SHP77 treated with DMSO at 0.1 percent for 48 hours (cell line): ENCODE data around the gene HMGCS1.
"Not testable (repeated sequence)": the region's sequence is repeated elsewhere in the genome, so short reads cannot be mapped to it uniquely, and the experiment has no call there.

Experiments
- DNase-seq: peaks from one replicate; lab custom pipeline; 2025; lab: John Stamatoyannopoulos, UW

HMGCS1 gene

GRCh38 chr5:43312076-43312661 is 1.0 kb downstream of the HMGCS1 start:
- DNase-seq, result no peak

DNA sequence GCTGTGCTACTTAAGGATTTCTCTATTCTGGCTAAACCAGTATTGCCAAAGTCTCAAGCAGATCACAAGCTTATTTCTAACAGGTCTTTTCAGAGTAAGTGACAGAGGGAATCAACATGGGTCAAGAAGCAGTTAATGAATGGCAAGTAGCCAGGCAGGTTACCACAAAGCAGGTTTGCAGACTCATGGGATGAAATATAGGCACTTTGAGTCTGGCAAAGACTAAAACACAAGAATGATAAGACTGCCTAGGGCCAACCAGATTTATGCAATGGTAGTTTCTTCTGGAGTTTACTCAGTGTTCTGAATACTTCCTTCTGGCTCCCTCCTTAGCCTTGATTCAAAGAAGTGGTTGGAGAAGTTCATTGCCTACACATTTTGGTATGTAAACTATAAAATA is 3.6 kb downstream of the HMGCS1 start:
- no peak for DNase-seq

- no peak for DNase-seq
Observed at GRCh38 chr5:43309122-43309521, 4.1 kb downstream of the HMGCS1 start.

DNA sequence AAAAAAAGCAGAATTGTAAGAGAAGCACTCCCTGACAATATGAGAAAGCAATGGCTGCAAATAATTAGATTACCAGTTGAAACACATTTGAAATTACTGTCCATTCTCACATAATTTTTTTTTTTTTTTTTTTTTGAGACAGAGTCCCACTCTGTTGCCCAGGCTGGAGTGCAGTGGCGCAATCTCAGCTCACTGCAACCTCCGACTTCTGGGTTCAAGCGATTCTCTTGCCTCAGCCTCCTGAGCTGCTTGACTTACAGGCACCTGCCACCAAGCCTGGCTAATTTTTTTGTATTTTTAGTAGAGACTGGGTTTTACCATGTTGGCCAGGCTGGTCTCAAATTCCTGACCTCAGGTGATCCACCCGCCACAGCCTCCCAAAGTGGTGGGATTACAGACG is 6.3 kb downstream of the HMGCS1 start:
- DNase-seq, result not testable (repeated sequence)

DNA sequence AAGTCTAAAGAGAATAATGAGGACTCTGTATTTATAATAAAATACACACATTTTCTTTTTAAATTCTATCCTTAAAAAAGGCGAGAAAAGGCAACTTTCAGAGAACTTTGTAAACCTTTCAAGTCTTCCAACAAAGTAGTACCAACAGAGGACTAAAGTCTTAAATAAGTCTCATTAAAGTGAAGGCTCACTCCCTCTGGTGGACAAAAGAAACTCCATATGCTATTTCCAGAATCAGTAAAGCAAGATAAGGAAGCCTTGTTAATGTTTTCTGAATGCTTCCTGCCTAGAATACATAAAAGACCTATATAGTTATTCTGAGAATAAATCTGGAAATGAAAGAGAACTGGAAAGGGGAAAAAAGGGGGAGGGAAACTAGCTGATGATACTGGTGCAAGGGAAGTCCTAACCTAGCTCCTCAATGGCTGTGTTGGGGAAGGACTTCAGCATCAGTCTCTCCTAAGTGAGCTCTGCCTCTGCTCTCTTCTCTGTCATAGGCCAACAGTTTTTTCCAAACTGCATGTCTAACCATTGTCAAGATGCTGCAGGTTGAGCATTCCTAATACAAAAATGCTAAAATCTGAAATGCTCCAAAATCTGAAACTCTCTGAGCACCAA is 7.2 kb downstream of the HMGCS1 start:
- DNase-seq, result peak; percentile 60

DNA sequence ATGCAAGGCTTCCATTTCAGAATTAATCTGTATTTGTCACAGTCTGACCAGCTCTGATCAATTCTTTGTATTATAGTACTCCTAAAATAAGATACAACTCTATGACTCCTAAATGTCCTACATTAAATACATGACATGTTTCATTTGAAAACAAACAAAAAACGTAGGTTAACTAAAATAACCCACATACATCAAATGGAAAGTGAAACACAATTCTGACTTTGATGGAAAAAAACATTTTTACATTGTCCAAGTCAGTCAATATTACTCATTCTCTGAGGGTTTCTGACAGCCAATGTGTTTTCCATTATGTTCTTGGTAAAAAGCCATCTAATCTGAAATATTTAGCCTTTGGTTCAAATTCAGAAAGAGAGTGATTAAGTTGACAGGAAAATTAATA is 8.7 kb downstream of the HMGCS1 start:
- no peak for DNase-seq

DNA sequence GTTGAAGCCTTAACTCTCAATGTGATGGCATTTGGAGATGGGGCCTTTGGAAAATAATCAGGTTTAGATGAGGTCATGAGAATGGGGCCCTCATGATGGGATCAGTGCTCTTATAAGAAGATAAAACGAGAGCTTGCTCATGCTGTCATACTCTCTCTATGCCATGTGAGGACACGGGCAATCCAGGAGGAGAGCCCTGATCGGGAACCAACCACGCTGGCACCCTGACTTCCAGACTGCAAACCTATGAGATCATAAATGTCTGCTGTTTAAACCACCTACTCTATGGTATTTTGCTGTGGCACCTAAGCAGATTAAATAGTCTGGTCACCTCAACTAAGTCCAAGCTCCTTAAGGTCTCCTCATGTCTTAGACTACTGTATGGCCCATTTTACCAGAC is 10.0 kb downstream of the HMGCS1 start:
- no peak for DNase-seq

GRCh38 chr5:43302481-43302880 is 10.7 kb downstream of the HMGCS1 start:
- DNase-seq, result no peak

DNA sequence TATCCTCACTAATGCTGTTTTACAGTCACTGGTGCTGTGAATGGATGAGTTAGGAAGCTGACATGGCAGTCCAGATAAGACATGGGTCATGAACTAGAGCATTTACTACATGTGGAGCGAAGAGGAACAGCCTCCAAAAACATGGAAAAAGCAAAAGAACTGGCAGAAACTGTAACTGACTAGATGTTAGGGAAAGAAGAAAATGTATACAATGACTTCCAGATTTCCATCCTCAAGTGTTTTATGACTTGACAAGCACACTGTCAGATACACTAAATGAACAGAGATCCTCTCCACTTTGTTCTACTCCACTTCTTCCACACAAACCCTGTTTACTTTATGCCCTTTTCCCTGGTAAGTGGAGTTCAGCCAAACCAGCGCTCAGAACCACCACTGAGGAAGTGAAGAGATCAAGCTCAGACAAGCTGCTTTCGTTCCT is 11.5 kb downstream of the HMGCS1 start:
- no peak for DNase-seq

- no peak for DNase-seq
Observed at GRCh38 chr5:43300112-43300511, 13.1 kb downstream of the HMGCS1 start.

DNA sequence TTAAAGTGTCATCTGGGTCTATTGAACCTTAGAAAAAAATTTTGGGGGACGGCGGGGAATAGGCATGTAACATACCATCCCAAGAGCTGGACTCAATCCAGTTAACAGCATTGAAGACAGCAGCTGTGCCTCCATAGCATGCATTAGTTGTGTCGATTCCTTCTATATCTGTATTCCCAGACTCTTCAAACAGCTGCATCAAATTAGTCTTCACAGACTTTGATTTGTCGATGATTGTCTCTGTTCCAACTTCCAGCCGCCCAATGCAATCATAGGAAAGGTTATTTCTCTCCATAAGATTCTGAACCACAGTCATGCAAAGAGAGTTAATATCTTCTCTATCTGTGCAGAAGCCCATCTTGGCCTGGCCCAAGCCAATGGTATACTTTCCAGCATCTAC is 14.8 kb downstream of the HMGCS1 start:
- DNase-seq, result no peak

DNA sequence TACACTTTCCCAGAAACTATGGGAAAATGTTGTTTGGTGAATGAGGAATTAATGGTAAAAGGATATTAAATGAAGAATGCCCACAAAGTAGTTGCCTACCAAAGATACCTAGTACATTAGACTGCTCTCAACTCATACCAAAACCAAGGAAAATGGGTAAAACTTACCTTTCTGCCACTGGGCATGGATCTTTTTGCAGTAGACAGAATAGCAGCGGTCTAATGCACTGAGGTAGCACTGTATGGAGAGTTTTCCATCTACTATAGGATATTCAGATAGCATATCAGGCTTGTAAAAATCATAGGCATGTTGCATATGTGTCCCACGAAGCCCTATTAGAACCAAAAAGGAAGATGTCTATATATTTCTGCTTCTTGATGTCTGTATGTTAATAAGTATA is 16.4 kb downstream of the HMGCS1 start:
- DNase-seq, result no peak

GRCh38 chr5:43295202-43295601 is 18.0 kb downstream of the HMGCS1 start:
- DNase-seq, result no peak

GRCh38 chr5:43294226-43294625 is 19.0 kb downstream of the HMGCS1 start:
- no peak for DNase-seq

GRCh38 chr5:43290726-43291125 is 22.5 kb downstream of the HMGCS1 start:
- no peak for DNase-seq

GRCh38 chr5:43288269-43288831 is 24.9 kb downstream of the HMGCS1 start:
- no peak for DNase-seq

DNA sequence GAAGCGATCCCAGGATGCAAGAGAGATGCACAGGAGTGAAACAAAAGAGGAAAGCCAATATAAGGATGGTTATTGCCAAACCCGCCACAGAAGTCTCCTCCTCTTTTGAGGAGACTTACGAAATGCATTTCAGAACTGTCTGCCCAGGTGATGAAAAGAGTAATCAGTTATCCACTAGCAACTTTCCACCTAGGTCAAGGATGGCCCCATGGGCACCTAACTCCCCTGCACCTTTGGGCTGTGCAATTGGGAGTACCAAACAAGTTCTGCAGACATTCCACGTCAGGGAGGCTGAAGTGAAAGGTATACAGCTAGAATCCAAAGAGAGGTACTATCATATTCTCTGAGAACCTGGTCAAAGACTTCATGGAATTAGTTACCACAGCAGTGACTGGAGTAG is 25.7 kb downstream of the HMGCS1 start:
- DNase-seq, result no peak

DNA sequence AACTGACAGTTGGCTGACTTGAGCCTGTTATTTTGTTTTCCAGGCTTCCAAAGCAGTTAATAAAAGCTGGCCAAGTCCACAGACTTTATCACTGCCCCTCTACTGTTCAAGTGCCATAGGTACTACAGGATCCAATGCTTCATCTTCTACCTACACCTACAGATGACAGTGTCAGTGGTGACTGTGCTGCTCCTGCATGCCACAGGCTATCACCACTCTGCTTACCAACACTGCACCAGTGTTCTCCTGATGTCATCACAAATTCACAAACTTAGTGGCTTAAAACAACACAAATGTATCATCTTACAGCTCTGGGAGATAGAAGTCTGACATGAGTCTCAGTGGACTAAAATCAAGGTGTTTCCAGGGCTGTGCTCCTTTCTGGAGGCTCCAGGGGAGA is 26.6 kb downstream of the HMGCS1 start:
- no peak for DNase-seq

- DNase-seq, result no peak
Observed at GRCh38 chr5:43281840-43282658, 31.2 kb downstream of the HMGCS1 start.

- DNase-seq, result no peak
Observed at GRCh38 chr5:43279548-43280274, 33.5 kb downstream of the HMGCS1 start.

DNA sequence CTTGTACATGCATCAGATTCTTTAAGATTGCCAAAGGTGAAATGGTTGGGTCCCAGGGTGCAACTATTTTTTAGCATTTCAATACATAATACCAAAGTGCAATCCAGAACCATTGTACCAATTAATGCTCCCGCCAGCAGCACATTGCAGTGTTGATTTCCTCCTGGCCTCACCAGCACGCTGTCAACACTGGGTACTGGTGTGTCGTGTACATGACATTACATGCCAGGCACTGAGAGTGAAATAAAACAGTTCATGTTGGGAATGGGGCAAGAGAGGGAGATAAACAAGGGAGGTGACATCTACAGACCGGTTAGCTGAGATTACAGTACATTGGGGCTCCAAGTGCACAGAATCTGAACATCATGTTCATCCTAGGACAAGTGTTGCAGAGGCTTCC is 37.8 kb downstream of the HMGCS1 start:
- DNase-seq, result no peak

- no peak for DNase-seq
Observed at GRCh38 chr5:43274435-43275114, 38.6 kb downstream of the HMGCS1 start.
